H9 (cell line): Measurements from ENCODE around the gene TREM2. TPM values are rescaled to one million over a fixed set of nuclear protein-coding genes. Genes with fewer than 3 reads are reported as not detected.

Experiments
- DNase-seq: peaks from one replicate; pipeline ENCODE4 v3.0.0-alpha.2; 2017
- H2AFZ ChIP-seq: one replicate; pipeline ENCODE4 v1.6.1; 2013; ENCODE audit warnings: mild to moderate bottlenecking, low read length, control low read depth, moderate library complexity
- H2AK5ac ChIP-seq: 2 replicates; pipeline ENCODE4 v1.6.1; 2013; ENCODE audit warnings: low read length, control low read depth, mixed read lengths; ENCODE audit not compliant: insufficient read length
- H2BK120ac ChIP-seq: one replicate; pipeline ENCODE4 v1.6.1; 2013; ENCODE audit warnings: low read depth, mild to moderate bottlenecking, low read length, control low read depth, inconsistent platforms; ENCODE audit not compliant: poor library complexity, severe bottlenecking
- H2BK12ac ChIP-seq: 2 replicates; pipeline ENCODE4 v1.6.1; 2013; ENCODE audit warnings: low read length, control low read depth, mixed read lengths, low read depth; ENCODE audit not compliant: insufficient read length
- H2BK15ac ChIP-seq: 2 replicates; pipeline ENCODE4 v1.6.1; 2013; ENCODE audit warnings: low read depth, low read length, control low read depth
- H2BK20ac ChIP-seq: one replicate; pipeline ENCODE4 v1.6.1; 2013; ENCODE audit warnings: low read depth, mild to moderate bottlenecking, low read length, control low read depth, inconsistent platforms; ENCODE audit not compliant: poor library complexity, severe bottlenecking
- H2BK5ac ChIP-seq: 2 replicates; pipeline ENCODE4 v1.6.1; 2013; ENCODE audit warnings: low read length, control low read depth, mixed read lengths; ENCODE audit not compliant: insufficient read length
- H3K14ac ChIP-seq: 2 replicates; pipeline ENCODE4 v1.6.1; 2013; ENCODE audit warnings: low read length, control low read depth; ENCODE audit not compliant: insufficient read depth
- H3K18ac ChIP-seq: 2 replicates; pipeline ENCODE4 v1.6.1; 2013; ENCODE audit warnings: low read depth, mild to moderate bottlenecking, mixed read lengths, low read length, control low read depth; ENCODE audit not compliant: insufficient read length
- H3K23ac ChIP-seq: 2 replicates; pipeline ENCODE4 v1.6.1; 2013; ENCODE audit warnings: low read length, control low read depth, mixed read lengths, low read depth; ENCODE audit not compliant: insufficient read length
- H3K23me2 ChIP-seq: 2 replicates; pipeline ENCODE4 v1.6.1; 2013; ENCODE audit warnings: low read depth, mild to moderate bottlenecking, mixed read lengths, low read length, control low read depth; ENCODE audit not compliant: insufficient read length, poor library complexity, severe bottlenecking
- H3K27ac ChIP-seq: 2 replicates; pipeline ENCODE4 v1.5.1; 2013; ENCODE audit warnings: low read length, control low read depth, mixed read lengths, low read depth; ENCODE audit not compliant: insufficient read length
- H3K27me3 ChIP-seq: 2 replicates; pipeline ENCODE4 v1.6.1; 2013; ENCODE audit warnings: low read length, control low read depth, inconsistent platforms; ENCODE audit not compliant: insufficient read depth
- H3K4ac ChIP-seq: 2 replicates; pipeline ENCODE4 v1.6.1; 2013; ENCODE audit warnings: low read depth, mild to moderate bottlenecking, control low read depth, inconsistent platforms, low read length, moderate library complexity
- H3K4me1 ChIP-seq: 2 replicates; pipeline ENCODE4 v1.6.1; 2013; ENCODE audit warnings: low read length, control low read depth, inconsistent platforms; ENCODE audit not compliant: insufficient read depth
- H3K4me2 ChIP-seq: 2 replicates; pipeline ENCODE4 v1.6.1; 2013; ENCODE audit warnings: low read length, control low read depth, mixed read lengths; ENCODE audit not compliant: insufficient read length, insufficient read depth
- H3K56ac ChIP-seq: 2 replicates; pipeline ENCODE4 v1.6.1; 2013; ENCODE audit warnings: low read depth, mild to moderate bottlenecking, mixed read lengths, low read length, control low read depth; ENCODE audit not compliant: insufficient read length
- H3K79me1 ChIP-seq: 2 replicates; pipeline ENCODE4 v1.6.1; 2013; ENCODE audit warnings: low read depth, mild to moderate bottlenecking, moderate library complexity, low read length, control low read depth, inconsistent platforms; ENCODE audit not compliant: insufficient read depth, poor library complexity, severe bottlenecking
- H3K79me2 ChIP-seq: 2 replicates; pipeline ENCODE4 v1.6.1; 2013; ENCODE audit warnings: low read length, control low read depth, inconsistent platforms; ENCODE audit not compliant: insufficient read depth
- H3K9ac ChIP-seq: 2 replicates; pipeline ENCODE4 v1.6.1; 2013; ENCODE audit warnings: low read length, control low read depth, mixed read lengths; ENCODE audit not compliant: insufficient read length; ENCODE audit errors: extremely low read depth
- H3K9me3 ChIP-seq: one replicate; pipeline ENCODE4 v1.6.1; 2013; ENCODE audit warnings: low read depth, low read length, inconsistent platforms; ENCODE audit not compliant: control insufficient read depth
- H3T11ph ChIP-seq: one replicate; pipeline ENCODE4 v1.6.1; 2013; ENCODE audit warnings: mild to moderate bottlenecking, low read length, control low read depth, inconsistent platforms
- H4K20me1 ChIP-seq: one replicate; pipeline ENCODE4 v1.6.1; 2013; ENCODE audit not compliant: control insufficient read depth, insufficient read length, insufficient read depth
- H4K5ac ChIP-seq: 2 replicates; pipeline ENCODE4 v1.6.1; 2013; ENCODE audit warnings: low read depth, mild to moderate bottlenecking, mixed read lengths, low read length, control low read depth; ENCODE audit not compliant: insufficient read length
- H4K8ac ChIP-seq: replicated peaks from 2 replicates; pipeline ENCODE4 v1.6.1; 2013; ENCODE audit warnings: low read length, control low read depth, mixed read lengths, low read depth; ENCODE audit not compliant: insufficient read length
- H4K91ac ChIP-seq: 2 replicates; pipeline ENCODE4 v1.6.1; 2013; ENCODE audit warnings: low read depth, mild to moderate bottlenecking, moderate library complexity, mixed read lengths, low read length, control low read depth; ENCODE audit not compliant: insufficient read length
- H3K27ac Mint-ChIP-seq, 3 experiments: 2 replicates in 2 of 3; 3 replicates in 1 of 3; pipeline ENCODE4 v1.8.0; 2020 to 2021; ENCODE audit warnings: mixed read lengths in 3 of 3, mild to moderate bottlenecking in 1 of 3, moderate library complexity in 1 of 3
- H3K27me3 Mint-ChIP-seq: 2 replicates; pipeline ENCODE4 v1.8.0; 2021; ENCODE audit warnings: low read depth, mild to moderate bottlenecking, moderate library complexity, mixed read lengths
- H3K36me3 Mint-ChIP-seq, 3 experiments: 2 replicates in 2 of 3; 3 replicates in 1 of 3; pipeline ENCODE4 v1.8.0; 2020 to 2021; ENCODE audit warnings: low read depth in 3 of 3, mixed read lengths in 3 of 3; ENCODE audit not compliant: insufficient read depth in 1 of 3
- H3K4me1 Mint-ChIP-seq, 2 experiments: 2 replicates each; pipeline ENCODE4 v1.8.0; 2020; ENCODE audit warnings: mixed read lengths in 2 of 2
- H3K4me3 Mint-ChIP-seq, 2 experiments: 2 replicates in 1 of 2; 3 replicates in 1 of 2; pipeline ENCODE4 v1.8.0; 2020 to 2021; ENCODE audit warnings: mild to moderate bottlenecking in 2 of 2, mixed read lengths in 2 of 2, moderate library complexity in 1 of 2
- H3K9me3 Mint-ChIP-seq, 2 experiments: 2 replicates in 1 of 2; 3 replicates in 1 of 2; pipeline ENCODE4 v1.8.0; 2020; ENCODE audit warnings: mild to moderate bottlenecking in 2 of 2, mixed read lengths in 2 of 2, moderate library complexity in 1 of 2
- WGBS: extraction: QIAGEN DNeasy Blood & Tissue Kit; methylation state at CpG from one replicate; pipeline ENCODE4 v1.1.7; 2013; ENCODE audit warnings: missing lambda C conversion rate, low lambda C conversion rate, mixed read lengths; ENCODE audit not compliant: insufficient read length; ENCODE audit errors: extremely low coverage; 5-methylcytosine and 5-hydroxymethylcytosine counted together
- total RNA-seq: library from RNA; stranded (reverse); gene quantifications from 2 replicates; pipeline ENCODE4 v1.2.1, GENCODE V29; 2021
- TF ChIP-seq, protein P1 (sequence below): fragments of 200-600 bp; sonication (generic); conservative IDR thresholded peaks from 3 replicates; pipeline ENCODE4 v1.8.0; 2021; ENCODE audit warnings: antibody characterized with exemption, mild to moderate bottlenecking

Gene TREM2
- total RNA-seq, 1 experiment from 2014 or later, result 0.31 TPM

DNA sequence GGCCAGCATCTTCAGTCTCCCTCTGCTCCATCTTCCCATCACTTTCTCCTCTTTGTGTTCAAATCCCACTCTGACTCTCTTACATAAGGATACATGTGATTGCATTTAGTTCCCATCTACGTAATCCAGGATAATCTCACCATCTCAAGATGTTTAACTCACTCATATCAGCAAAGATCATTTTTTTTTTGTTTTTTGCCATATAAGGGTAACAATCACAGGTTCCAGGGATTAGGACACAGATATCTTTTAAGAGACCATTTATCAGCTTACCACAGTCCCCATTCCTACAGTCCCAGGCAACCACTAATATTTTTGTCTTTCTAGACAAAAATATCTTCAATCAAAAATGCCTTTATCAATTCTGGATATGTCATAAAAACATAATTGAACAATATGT lies 41.2 kb upstream of the TREM2 start:
- H3K4me1 ChIP-seq, result peaks cover 2% of the 10 kb centered on the region; the same call in 1 of the 2 replicates
- Mint-ChIP-seq H3K27me3 (peaks cover 4% of the 10 kb centered on the region), H3K9me3 (peaks cover 0 to 5% of the 10 kb centered on the region in 2 experiments; a peak in 2 of 5 replicates), H3K27ac (no peak overlapping the region), H3K4me3 (no peak overlapping the region), H3K4me1 (peaks cover 11 to 14% of the 10 kb centered on the region in 2 experiments), H3K36me3 (no peaks in the 10 kb centered on the region)
- H3K27ac ChIP-seq, result no peak overlapping the region
- no peak overlapping the region for H2BK5ac ChIP-seq
- H3K27me3 ChIP-seq, result no peaks in the 10 kb centered on the region
- no peaks in the 10 kb centered on the region for H3K79me2 ChIP-seq
- H2BK20ac ChIP-seq, result no peak overlapping the region
- TF ChIP-seq, protein P1, sequence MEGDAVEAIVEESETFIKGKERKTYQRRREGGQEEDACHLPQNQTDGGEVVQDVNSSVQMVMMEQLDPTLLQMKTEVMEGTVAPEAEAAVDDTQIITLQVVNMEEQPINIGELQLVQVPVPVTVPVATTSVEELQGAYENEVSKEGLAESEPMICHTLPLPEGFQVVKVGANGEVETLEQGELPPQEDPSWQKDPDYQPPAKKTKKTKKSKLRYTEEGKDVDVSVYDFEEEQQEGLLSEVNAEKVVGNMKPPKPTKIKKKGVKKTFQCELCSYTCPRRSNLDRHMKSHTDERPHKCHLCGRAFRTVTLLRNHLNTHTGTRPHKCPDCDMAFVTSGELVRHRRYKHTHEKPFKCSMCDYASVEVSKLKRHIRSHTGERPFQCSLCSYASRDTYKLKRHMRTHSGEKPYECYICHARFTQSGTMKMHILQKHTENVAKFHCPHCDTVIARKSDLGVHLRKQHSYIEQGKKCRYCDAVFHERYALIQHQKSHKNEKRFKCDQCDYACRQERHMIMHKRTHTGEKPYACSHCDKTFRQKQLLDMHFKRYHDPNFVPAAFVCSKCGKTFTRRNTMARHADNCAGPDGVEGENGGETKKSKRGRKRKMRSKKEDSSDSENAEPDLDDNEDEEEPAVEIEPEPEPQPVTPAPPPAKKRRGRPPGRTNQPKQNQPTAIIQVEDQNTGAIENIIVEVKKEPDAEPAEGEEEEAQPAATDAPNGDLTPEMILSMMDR, result no peak
- no peaks in the 10 kb centered on the region for H3K9me3 ChIP-seq
- H2BK120ac ChIP-seq, result no peak overlapping the region
- no peak overlapping the region for H3K4ac ChIP-seq
- H3T11ph ChIP-seq, result no peak overlapping the region
- no peaks in the 10 kb centered on the region for H3K23me2 ChIP-seq
- no peak overlapping the region for H3K9ac ChIP-seq
- no peak overlapping the region for H3K14ac ChIP-seq
- H3K56ac ChIP-seq, result no peak overlapping the region
- WGBS, result no CpG with 5 or more reads among the region's 1 CpG
- no peak overlapping the region for H2AFZ ChIP-seq
- H3K79me1 ChIP-seq, result no peaks in the 10 kb centered on the region
- no peak overlapping the region for H4K91ac ChIP-seq
- H4K8ac ChIP-seq, result no peak overlapping the region
- H4K5ac ChIP-seq, result no peak overlapping the region
- no peak for DNase-seq
- H2BK12ac ChIP-seq, result no peak overlapping the region
- H4K20me1 ChIP-seq, result no peaks in the 10 kb centered on the region
- H3K18ac ChIP-seq, result no peak overlapping the region
- H3K4me2 ChIP-seq, result no peak overlapping the region
- H3K23ac ChIP-seq, result no peak overlapping the region
- H2AK5ac ChIP-seq, result no peak overlapping the region
- H2BK15ac ChIP-seq, result no peak overlapping the region
